Lung (tissue), 12 donors: ENCODE measurements around the gene ELFN1. TPM values are rescaled to one million over a fixed set of nuclear protein-coding genes. Genes with fewer than 3 reads are reported as not detected.
A peak's percentile ranks its signal among the peaks of the same experiment; 100 is the strongest.

Source experiments
- ATAC-seq: fragments of 200-7000 bp; cut with Tn5 transposase; one replicate; pipeline ENCODE4 v1.9.1; 2020; ENCODE audit warnings: moderate number of reproducible peaks; ENCODE audit not compliant: insufficient read depth, low FRiP score
- DNase-seq, 3 donors: peaks; one replicate each; pipeline ENCODE4 v3.0.0-alpha.2; 2013 to 2017
- H3K27ac ChIP-seq, 2 donors: one replicate each; pipeline ENCODE4 v1.5.1; 2013; ENCODE audit warnings: mild to moderate bottlenecking in 2 of 2, moderate library complexity in 2 of 2, control low read depth in 1 of 2, inconsistent platforms in 1 of 2, low read depth in 1 of 2, low read length in 1 of 2
- H3K27me3 ChIP-seq, 3 donors: one replicate each; pipeline ENCODE4 v1.5.1; 2013; ENCODE audit warnings: low read length in 2 of 3; ENCODE audit not compliant: control insufficient read depth in 3 of 3, insufficient read depth in 3 of 3
- H3K36me3 ChIP-seq, 4 donors: one replicate each; pipeline ENCODE4 v1.5.1; 2013; ENCODE audit warnings: low read length in 4 of 4, mild to moderate bottlenecking in 1 of 4, moderate library complexity in 1 of 4; ENCODE audit not compliant: control insufficient read depth in 4 of 4, insufficient read depth in 4 of 4
- H3K4me1 ChIP-seq, 5 donors: one replicate each; pipeline ENCODE4 v1.5.1; 2013; ENCODE audit warnings: low read length in 5 of 5, mild to moderate bottlenecking in 2 of 5, moderate library complexity in 1 of 5; ENCODE audit not compliant: control insufficient read depth in 5 of 5, insufficient read depth in 5 of 5
- H3K4me3 ChIP-seq: one replicate; pipeline ENCODE4 v1.5.1; 2013; ENCODE audit warnings: mild to moderate bottlenecking, control low read depth, moderate library complexity
- H3K9ac ChIP-seq, 2 donors: one replicate each; pipeline ENCODE4 v1.5.1; 2013; ENCODE audit warnings: low read length in 2 of 2, control low read depth in 1 of 2; ENCODE audit not compliant: insufficient read depth in 1 of 2
- H3K9me3 ChIP-seq, 4 donors: one replicate each; pipeline ENCODE4 v1.5.1; 2013; ENCODE audit warnings: low read length in 3 of 4, mild to moderate bottlenecking in 1 of 4, moderate library complexity in 1 of 4; ENCODE audit not compliant: control insufficient read depth in 4 of 4, insufficient read depth in 3 of 4
- WGBS, 2 donors: extraction: QIAGEN DNeasy Blood & Tissue Kit; methylation state at CpG; one replicate each; pipeline ENCODE4 v1.1.7; 2013; 5-methylcytosine and 5-hydroxymethylcytosine counted together
- polyA plus RNA-seq, 2 donors: library from polyadenylated mRNA; stranded (reverse); fragments of 200-250 nt; gene quantifications; one replicate each; pipeline ENCODE4 v1.2.1, GENCODE V29; 2013
- total RNA-seq, 2 donors: library from RNA; depleted of rRNA in 1 of 2; stranded (reverse); fragments of >200 nt in 1 of 2; gene quantifications; one replicate each; pipeline ENCODE4 v1.2.1, GENCODE V29; 2014 to 2021
- TF ChIP-seq, protein P1 (sequence below): IDR thresholded peaks from 2 replicates; pipeline ENCODE4 v1.5.1; 2012; ENCODE audit warnings: mild to moderate bottlenecking; ENCODE audit errors: control extremely low read depth, extremely low read depth
- donor health status: control.
- donor health status: control.
- donor health status: Bipolar disorder and iron deficiency.
- donor health status: healthy.
- donor health status: DM: yes; HTN: yes; CAD: no.

Gene ELFN1
- total and polyA plus RNA-seq, 4 donors: 0.43 to 1.4 (median 1.0) TPM

DNA sequence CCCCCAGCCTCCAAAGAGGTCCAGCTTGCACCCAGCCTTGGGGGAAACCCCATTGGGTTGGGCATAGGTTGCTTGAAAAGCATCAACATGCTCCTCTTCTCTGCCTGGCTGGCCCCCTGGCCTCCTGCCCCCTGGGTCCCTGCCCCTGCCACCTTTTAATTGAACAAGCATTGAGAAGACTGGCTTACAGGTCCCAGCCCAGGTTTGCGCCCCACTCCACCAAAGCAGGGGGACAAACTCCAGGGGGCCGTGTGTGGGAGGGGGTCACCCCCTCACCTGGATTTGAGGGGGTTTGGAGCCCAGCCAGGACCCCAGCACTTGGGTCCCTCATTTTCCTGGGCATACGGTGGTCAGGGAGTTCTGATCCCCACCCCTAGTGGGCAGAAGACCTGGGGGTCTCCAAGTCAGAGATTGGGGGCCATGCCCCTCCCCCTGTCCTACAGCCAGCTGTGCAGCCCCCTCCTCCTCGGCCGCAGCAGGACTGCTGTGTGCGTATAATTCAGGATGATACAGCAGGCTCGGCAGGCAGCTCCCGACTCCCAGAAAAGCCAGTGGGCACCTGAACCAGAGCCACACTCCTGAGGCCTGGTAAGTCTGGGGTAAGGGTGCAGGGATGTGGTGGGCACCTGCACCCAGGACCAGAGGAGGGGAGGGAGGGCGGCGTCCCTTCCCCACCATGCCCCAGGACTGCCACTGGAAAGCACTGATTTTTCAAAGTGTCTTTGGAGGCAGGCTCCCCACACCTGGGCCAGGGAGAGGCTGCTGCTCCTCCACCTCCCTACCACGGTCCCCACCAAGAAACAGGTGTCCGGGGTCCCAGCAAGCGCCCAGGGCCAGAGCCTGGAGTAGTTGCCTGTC is 1.7 kb downstream of the ELFN1 start:
- no peaks in the 10 kb centered on the region for H3K36me3 ChIP-seq
- peaks cover 0 to 5% (median 0%) of the 10 kb centered on the region in 4 donors for H3K9me3 ChIP-seq
- ATAC-seq: no peak
- H3K4me3 ChIP-seq: no peak overlapping the region
- H3K27me3 ChIP-seq: peaks cover 0 to 28% (median 15%) of the 10 kb centered on the region in 3 donors
- TF ChIP-seq, protein P1, sequence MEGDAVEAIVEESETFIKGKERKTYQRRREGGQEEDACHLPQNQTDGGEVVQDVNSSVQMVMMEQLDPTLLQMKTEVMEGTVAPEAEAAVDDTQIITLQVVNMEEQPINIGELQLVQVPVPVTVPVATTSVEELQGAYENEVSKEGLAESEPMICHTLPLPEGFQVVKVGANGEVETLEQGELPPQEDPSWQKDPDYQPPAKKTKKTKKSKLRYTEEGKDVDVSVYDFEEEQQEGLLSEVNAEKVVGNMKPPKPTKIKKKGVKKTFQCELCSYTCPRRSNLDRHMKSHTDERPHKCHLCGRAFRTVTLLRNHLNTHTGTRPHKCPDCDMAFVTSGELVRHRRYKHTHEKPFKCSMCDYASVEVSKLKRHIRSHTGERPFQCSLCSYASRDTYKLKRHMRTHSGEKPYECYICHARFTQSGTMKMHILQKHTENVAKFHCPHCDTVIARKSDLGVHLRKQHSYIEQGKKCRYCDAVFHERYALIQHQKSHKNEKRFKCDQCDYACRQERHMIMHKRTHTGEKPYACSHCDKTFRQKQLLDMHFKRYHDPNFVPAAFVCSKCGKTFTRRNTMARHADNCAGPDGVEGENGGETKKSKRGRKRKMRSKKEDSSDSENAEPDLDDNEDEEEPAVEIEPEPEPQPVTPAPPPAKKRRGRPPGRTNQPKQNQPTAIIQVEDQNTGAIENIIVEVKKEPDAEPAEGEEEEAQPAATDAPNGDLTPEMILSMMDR: no peak
- 72 to 75% methylated on average over 13 of the region's 13 CpGs for WGBS, 2 donors
- no peak overlapping the region for H3K27ac ChIP-seq
- H3K9ac ChIP-seq: no peak overlapping the region
- H3K4me1 ChIP-seq: peaks cover 0 to 25% (median 0%) of the 10 kb centered on the region in 5 donors
- DNase-seq: peak in 1 of 3 donors; percentile 8

DNA sequence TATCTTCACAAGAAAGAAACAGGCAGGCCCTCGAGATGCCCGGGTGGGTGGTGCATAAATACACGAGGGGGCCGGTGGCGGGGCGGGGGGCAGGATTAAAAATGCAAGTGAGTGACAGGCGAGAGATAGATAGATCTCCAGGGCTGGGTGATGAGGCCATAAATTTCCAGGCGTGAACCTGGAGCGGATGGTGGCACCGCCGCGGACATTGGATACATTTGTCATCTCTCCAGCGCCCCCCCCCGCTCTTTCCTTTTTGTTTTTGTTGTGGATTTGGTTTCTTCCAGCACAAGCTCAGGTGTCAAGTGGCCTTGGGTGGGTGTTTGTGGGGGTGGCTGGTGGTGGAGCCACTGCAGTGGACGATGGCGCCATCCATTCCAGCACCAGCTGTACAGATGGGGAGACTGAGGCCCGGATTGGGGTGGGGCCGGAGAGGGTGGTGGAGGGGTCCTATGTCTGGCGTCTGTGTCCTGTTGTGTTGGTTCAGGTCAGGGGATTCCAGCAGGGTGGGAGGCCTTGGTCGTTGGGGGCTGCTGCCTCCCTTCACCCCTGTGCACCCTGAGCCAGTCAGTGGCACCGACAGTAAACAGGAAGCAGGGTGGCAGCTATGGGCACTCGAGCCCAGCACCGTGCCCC is 2.9 kb downstream of the ELFN1 start:
- H3K9ac ChIP-seq: no peak overlapping the region
- H3K36me3 ChIP-seq: no peaks in the 10 kb centered on the region
- H3K9me3 ChIP-seq: peaks cover 0 to 6% (median 0%) of the 10 kb centered on the region in 4 donors
- ATAC-seq (no peak), DNase-seq (peak in 1 of 3 donors; percentile 2)
- 67 to 75% methylated on average over 23 of the region's 23 CpGs for WGBS, 2 donors
- H3K27ac ChIP-seq: no peak overlapping the region
- peaks cover 0 to 26% (median 16%) of the 10 kb centered on the region in 3 donors for H3K27me3 ChIP-seq
- no peak overlapping the region for H3K4me3 ChIP-seq
- TF ChIP-seq, protein P1: no peak
- H3K4me1 ChIP-seq: peaks cover 0 to 19% (median 0%) of the 10 kb centered on the region in 5 donors

DNA sequence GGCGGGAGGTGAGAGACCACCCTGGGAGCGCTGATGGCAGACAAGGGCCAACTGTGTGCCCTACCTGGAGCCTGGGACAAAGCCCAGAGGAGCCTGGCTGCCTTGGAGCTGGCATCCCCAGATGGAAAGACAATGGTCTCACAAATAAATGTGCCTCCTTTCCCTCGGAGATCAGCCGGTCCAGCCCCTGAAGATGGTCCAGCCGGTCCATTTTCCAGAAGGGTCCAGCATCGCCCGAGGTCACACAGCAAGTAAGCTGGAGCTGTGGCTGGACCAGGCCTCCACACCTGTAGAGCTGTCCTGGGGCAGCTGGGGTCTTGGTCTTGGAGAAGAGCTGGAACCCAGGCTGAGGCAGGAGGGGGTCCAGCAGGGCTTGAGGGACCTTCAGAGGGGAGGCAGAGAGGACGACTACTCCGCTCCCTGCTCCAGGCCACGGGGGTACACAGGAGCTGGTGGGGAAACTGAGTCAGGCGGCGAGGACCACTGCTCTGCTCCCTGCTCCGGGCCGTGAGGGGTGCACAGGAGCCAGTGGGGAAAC is 3.6 kb downstream of the ELFN1 start:
- peaks cover 0 to 12% (median 0%) of the 10 kb centered on the region in 5 donors for H3K4me1 ChIP-seq
- ATAC-seq: no peak
- H3K9ac ChIP-seq: no peak overlapping the region
- H3K36me3 ChIP-seq: no peaks in the 10 kb centered on the region
- H3K9me3 ChIP-seq: peaks cover 0 to 7% (median 0%) of the 10 kb centered on the region in 4 donors
- H3K27ac ChIP-seq: no peak overlapping the region
- peak in 1 of 3 donors; percentile 9 for DNase-seq
- H3K4me3 ChIP-seq: no peak overlapping the region
- TF ChIP-seq, protein P1: no peak
- 90 to 92% methylated on average over 14 of the region's 14 CpGs for WGBS, 2 donors
- peaks cover 0 to 26% (median 19%) of the 10 kb centered on the region in 3 donors for H3K27me3 ChIP-seq
